Vagina (tissue), 2 donors: ENCODE data around the gene HSD17B4. TPM values are rescaled to one million over a fixed set of nuclear protein-coding genes. Genes with fewer than 3 reads are reported as not detected.
A peak's percentile ranks its signal among the peaks of the same experiment; 100 is the strongest.

ENCODE experiments used
- DNase-seq, 2 donors: peaks; one replicate each; pipeline ENCODE4 v3.0.0-alpha.2; 2017; ENCODE audit errors: extremely low spot score in 2 of 2
- H3K27ac ChIP-seq: fragments of 200-600 bp; sonication (generic); one replicate; pipeline ENCODE4 v1.5.1; 2019
- H3K27me3 ChIP-seq: fragments of 200-600 bp; sonication (generic); one replicate; pipeline ENCODE4 v1.5.1; 2019
- H3K36me3 ChIP-seq, 2 donors: fragments of 200-600 bp; sonication (generic); one replicate each; pipeline ENCODE4 v1.5.1; 2017 to 2019
- H3K4me1 ChIP-seq: fragments of 200-600 bp; sonication (generic); one replicate; pipeline ENCODE4 v1.5.1; 2019
- H3K4me3 ChIP-seq, 2 donors: fragments of 200-600 bp; sonication (generic); 1 replicate in 1 of 2; 2 replicates in 1 of 2; pipeline ENCODE4 v1.5.1; 2016 to 2019
- H3K9me3 ChIP-seq: fragments of 200-600 bp; sonication (generic); one replicate; pipeline ENCODE4 v1.5.1; 2019
- POLR2A ChIP-seq, 2 donors: fragments of 450-650 bp; IDR thresholded peaks; one replicate each; pipeline ENCODE4 v1.6.1; 2017; ENCODE audit warnings: antibody characterized with exemption in 2 of 2, mild to moderate bottlenecking in 2 of 2, moderate library complexity in 2 of 2
- POLR2AphosphoS5 ChIP-seq, 2 donors: sonication (generic); formaldehyde crosslinking; IDR thresholded peaks; one replicate each; pipeline ENCODE4 v1.9.0; 2017; ENCODE audit warnings: antibody characterized with exemption in 2 of 2, mild to moderate bottlenecking in 2 of 2, low read depth in 1 of 2; ENCODE audit not compliant: insufficient read depth in 1 of 2
- intact Hi-C: fragments of 100-400 bp; cut with DNase I; formaldehyde crosslinking; loops from one replicate; pipeline ENCODE4 v1.15.1; 2023
- total RNA-seq: library from RNA; depleted of rRNA; stranded (reverse); fragments of >200 nt; gene quantifications from one replicate; pipeline ENCODE4 v1.2.3, GENCODE V29; 2016
- TF ChIP-seq, protein P1 (sequence below), 3 experiments: fragments of 450-650 bp in 2 of 3; fragments of 200-600 bp in 1 of 3; sonication (generic) in 1 of 3; IDR thresholded peaks; one replicate each; pipeline ENCODE4 v1.5.1; 2017 to 2019; ENCODE audit warnings: antibody characterized with exemption in 3 of 3, mild to moderate bottlenecking in 2 of 3, moderate library complexity in 2 of 3

Gene HSD17B4
- total RNA-seq, 1 donor from 2014 or later = 137 TPM

DNA sequence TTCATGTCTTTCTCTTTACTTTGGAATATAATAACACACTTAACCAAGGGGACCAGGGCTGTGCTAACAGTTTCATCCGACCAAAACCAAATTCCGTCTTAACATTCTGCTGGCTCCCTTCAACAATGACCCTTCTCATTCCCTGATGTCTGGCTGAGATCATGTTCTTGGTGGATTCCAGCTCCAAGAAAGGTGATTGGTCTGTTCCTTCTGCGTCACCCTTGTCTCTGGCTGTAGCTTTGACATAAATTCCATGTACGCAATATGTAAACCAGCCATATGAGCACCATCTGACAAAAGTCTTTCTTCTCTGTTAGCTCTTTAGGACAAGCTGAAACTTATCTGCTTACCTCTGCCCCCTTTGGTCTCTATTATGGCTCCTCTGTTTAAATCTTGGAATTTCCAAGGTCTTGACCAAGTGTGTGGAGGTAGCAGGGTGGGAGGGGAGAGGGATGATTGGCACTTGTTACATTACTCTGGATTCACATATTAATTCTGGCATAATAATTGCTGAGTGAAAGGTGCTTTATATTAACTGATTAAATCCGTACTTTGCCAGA, 45.7 kb upstream of the HSD17B4 start:
- intact Hi-C loops = no loop called here
- H3K27me3 ChIP-seq = no peaks in the 10 kb centered on the region
- TF ChIP-seq POLR2A (IDR thresholded peaks at IDR 0.05) = no peak
- TF ChIP-seq POLR2AphosphoS5 (IDR thresholded peaks at IDR 0.05; ENCODE audit: insufficient read depth in 1 of 2, low read depth in 1 of 2) = no peak
- TF ChIP-seq, protein P1, sequence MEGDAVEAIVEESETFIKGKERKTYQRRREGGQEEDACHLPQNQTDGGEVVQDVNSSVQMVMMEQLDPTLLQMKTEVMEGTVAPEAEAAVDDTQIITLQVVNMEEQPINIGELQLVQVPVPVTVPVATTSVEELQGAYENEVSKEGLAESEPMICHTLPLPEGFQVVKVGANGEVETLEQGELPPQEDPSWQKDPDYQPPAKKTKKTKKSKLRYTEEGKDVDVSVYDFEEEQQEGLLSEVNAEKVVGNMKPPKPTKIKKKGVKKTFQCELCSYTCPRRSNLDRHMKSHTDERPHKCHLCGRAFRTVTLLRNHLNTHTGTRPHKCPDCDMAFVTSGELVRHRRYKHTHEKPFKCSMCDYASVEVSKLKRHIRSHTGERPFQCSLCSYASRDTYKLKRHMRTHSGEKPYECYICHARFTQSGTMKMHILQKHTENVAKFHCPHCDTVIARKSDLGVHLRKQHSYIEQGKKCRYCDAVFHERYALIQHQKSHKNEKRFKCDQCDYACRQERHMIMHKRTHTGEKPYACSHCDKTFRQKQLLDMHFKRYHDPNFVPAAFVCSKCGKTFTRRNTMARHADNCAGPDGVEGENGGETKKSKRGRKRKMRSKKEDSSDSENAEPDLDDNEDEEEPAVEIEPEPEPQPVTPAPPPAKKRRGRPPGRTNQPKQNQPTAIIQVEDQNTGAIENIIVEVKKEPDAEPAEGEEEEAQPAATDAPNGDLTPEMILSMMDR (IDR thresholded peaks at IDR 0.05) = no peak
- H3K4me1 ChIP-seq = peaks cover 13% of the 10 kb centered on the region
- H3K9me3 ChIP-seq = no peaks in the 10 kb centered on the region
- DNase-seq = no peak
- H3K4me3 ChIP-seq = no peak overlapping the region
- no peaks in the 10 kb centered on the region for H3K36me3 ChIP-seq
- no peak overlapping the region for H3K27ac ChIP-seq

DNA sequence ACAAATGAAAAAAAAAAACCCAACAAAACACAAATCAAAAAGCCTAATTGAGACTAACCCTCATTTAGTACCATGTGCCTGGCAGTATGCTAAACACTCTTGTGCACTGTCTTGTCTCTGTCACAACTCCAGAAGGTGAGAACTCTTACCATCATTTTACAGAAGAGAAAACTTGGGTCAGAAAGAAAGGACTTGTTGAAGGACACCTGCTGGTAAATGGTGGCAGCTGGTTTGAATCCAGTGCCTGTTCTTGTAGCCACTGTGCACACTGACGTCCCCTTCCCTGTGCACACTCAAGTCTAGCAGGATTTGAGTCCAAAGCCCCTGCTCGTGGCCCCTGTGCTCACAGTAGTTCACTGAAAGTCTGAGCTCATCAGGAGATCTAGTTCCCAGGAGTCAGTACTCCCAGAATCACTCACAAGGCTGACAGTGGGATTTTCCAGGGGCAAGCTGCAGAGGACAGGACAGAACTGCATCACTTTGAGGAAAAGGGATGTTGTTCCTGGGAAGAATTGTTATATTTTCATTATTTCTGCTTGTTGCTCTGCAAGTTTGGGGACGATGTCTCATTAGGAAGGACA, 43.0 kb upstream of the HSD17B4 start:
- Histone ChIP-seq H3K4me1 (peaks cover 15% of the 10 kb centered on the region), H3K36me3 (no peaks in the 10 kb centered on the region), H3K27ac (no peak overlapping the region), H3K4me3 (no peak overlapping the region), H3K27me3 (no peaks in the 10 kb centered on the region), H3K9me3 (no peaks in the 10 kb centered on the region)
- TF ChIP-seq POLR2AphosphoS5 (IDR thresholded peaks at IDR 0.05; ENCODE audit: insufficient read depth in 1 of 2, low read depth in 1 of 2) (no peak), POLR2A (IDR thresholded peaks at IDR 0.05) (no peak)
- TF ChIP-seq, protein P1 (IDR thresholded peaks at IDR 0.05) = no peak
- intact Hi-C loops = no loop called here
- no peak for DNase-seq

DNA sequence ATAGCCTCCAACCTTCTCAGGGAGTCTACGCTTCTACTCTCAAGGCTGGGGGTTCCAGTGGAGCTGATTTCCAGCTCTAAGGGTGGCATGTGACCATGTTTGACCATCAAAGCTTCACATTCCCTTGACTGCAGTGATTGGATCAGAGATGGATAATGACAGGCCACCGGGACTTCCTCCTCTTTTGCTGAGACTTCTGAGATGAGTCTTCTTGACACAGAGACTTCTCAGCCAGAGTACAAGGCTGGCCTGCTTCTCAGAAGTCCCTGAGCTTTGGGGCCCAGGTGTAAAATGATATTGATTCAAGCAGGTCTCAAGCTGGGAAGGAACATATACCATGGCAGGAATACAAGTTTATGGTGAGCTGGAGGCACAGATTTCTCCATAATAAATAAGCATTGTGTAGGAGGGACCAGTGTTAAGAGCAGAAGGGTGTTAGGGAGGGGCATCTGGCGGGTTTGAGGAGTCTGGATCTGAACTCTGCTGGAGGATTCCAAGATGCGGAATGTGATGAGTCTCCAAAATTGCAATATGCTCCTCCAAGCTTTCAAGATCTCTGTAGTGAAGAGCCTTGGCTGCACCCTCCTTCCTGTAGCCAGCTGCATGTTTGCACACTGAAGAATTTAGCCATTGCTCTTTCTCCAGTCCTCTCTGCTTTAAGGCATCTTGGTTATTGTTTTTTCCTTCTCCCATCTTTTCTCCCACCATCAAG, 41.7 kb upstream of the HSD17B4 start:
- no peak for DNase-seq
- Histone ChIP-seq H3K36me3 (no peaks in the 10 kb centered on the region), H3K9me3 (no peaks in the 10 kb centered on the region), H3K27me3 (no peaks in the 10 kb centered on the region), H3K27ac (peak overlapping the region; percentile 78), H3K4me3 (no peak overlapping the region), H3K4me1 (peaks cover 15% of the 10 kb centered on the region)
- intact Hi-C loops = loop anchor here (5.0 to 10.0 kb wide), 2 partner anchors 146 to 423 kb away; partner anchors contain the start of gene DTWD2
- no peak for TF ChIP-seq POLR2AphosphoS5 (IDR thresholded peaks at IDR 0.05; ENCODE audit: insufficient read depth in 1 of 2, low read depth in 1 of 2)
- TF ChIP-seq, protein P1 (IDR thresholded peaks at IDR 0.05) = no peak
- TF ChIP-seq POLR2A (IDR thresholded peaks at IDR 0.05) = no peak

DNA sequence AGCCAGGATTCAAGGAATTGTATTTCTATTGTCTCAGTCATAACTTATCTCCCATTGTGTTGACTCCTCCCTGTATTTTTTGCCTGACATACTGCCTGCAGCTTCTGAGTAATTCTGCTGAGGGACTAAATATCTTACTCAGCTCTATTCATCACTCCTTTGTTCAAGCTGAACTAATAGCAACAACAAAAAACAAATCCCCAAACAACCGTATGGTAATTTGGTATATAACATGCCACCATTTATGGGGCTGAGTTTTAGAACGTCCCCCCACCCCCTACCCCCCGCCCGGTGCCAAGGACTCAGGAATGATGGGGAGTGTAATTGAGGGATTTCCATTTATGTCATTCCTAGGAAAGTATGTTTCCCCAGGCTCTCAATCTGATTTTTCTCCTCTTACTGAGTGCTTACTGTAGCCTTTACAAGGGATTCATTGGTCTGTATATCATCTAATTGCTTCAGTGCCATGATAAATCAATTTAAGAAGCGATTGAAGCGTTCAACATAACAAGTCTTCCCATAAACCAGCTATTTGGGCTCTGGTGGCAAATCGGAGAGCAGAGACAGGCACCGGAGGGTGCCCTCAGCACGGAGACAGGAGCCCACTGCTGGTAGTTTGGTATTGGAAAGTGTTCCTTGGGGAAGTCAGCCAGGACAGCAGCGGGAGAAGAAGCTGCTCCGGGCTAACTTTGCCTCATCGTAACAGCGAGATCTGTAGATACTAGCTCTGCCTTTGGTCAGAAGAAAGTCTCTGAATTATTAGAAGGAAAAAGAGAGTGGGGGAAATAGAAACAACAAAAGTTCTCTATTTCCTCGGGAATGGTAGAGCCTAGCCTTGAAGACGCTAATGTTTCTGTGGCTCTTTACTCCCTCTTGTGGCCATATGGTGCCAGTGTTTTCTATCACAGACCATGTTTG, 40.7 kb upstream of the HSD17B4 start:
- peak in 1 of 2 donors; percentile 8 for TF ChIP-seq POLR2AphosphoS5 (IDR thresholded peaks at IDR 0.05; ENCODE audit: insufficient read depth in 1 of 2, low read depth in 1 of 2)
- TF ChIP-seq POLR2A (IDR thresholded peaks at IDR 0.05) = no peak
- TF ChIP-seq, protein P1 (IDR thresholded peaks at IDR 0.05) = peak; percentile 95 to 97 (median 96)
- DNase-seq = no peak
- intact Hi-C loops = loop anchor here (5.0 to 10.0 kb wide), 2 partner anchors 147 to 424 kb away; partner anchors contain the start of gene DTWD2
- H3K36me3 ChIP-seq = no peaks in the 10 kb centered on the region
- H3K27me3 ChIP-seq = no peaks in the 10 kb centered on the region
- peaks cover 15% of the 10 kb centered on the region for H3K4me1 ChIP-seq
- H3K27ac ChIP-seq = peak overlapping the region; percentile 78
- no peaks in the 10 kb centered on the region for H3K9me3 ChIP-seq
- H3K4me3 ChIP-seq = peak overlapping the region; percentile 40 to 43
